Neural cell (in vitro differentiated cells): ENCODE data around the gene ZNF281. TPM values are rescaled to one million over a fixed set of nuclear protein-coding genes. Genes with fewer than 3 reads are reported as not detected.

Source experiments
- H2AFZ ChIP-seq: fragments of 200-600, 300-800 bp; sonication (generic), shearing (Covaris generic); 2 replicates; pipeline ENCODE4 v1.6.0; 2014; ENCODE audit warnings: low read depth, mild to moderate bottlenecking, antibody characterized with exemption, low read length, moderate library complexity
- H3F3A ChIP-seq: fragments of 200-600 bp; shearing (Covaris generic); 2 replicates; pipeline ENCODE4 v1.6.1; 2016; ENCODE audit warnings: mild to moderate bottlenecking, moderate library complexity, mixed read lengths, antibody characterized with exemption, low read length; ENCODE audit not compliant: insufficient read depth, poor library complexity, severe bottlenecking
- H3K27ac ChIP-seq: fragments of 200-600, 300-800 bp; sonication (generic), shearing (Covaris generic); 2 replicates; pipeline ENCODE4 v1.5.1; 2014; ENCODE audit warnings: mild to moderate bottlenecking, low read length, moderate library complexity
- H3K27me3 ChIP-seq: fragments of 300-800, 200-600 bp; sonication (generic), shearing (Covaris generic); 2 replicates; pipeline ENCODE4 v1.6.0; 2014; ENCODE audit warnings: mild to moderate bottlenecking, low read depth, low read length, moderate library complexity; ENCODE audit not compliant: insufficient read depth
- H3K36me3 ChIP-seq: fragments of 300-800, 200-600 bp; sonication (generic), shearing (Covaris generic); 2 replicates; pipeline ENCODE4 v1.5.1; 2014; ENCODE audit warnings: mild to moderate bottlenecking, antibody characterized with exemption, low read length, moderate library complexity; ENCODE audit not compliant: insufficient read depth
- H3K4me2 ChIP-seq: fragments of 300-800, 200-600 bp; sonication (generic), shearing (Covaris generic); 2 replicates; pipeline ENCODE4 v1.6.0; 2014; ENCODE audit warnings: mild to moderate bottlenecking, low read length
- H3K4me3 ChIP-seq: fragments of 300-800, 200-600 bp; sonication (generic), shearing (Covaris generic); 2 replicates; pipeline ENCODE4 v1.5.1; 2014; ENCODE audit warnings: mild to moderate bottlenecking, low read length, moderate library complexity
- H3K79me2 ChIP-seq: fragments of 200-600 bp; shearing (Covaris generic); replicated peaks from 2 replicates; pipeline ENCODE4 v1.6.0; 2014; ENCODE audit warnings: mild to moderate bottlenecking, low read length, moderate library complexity; ENCODE audit not compliant: insufficient read depth
- H3K9ac ChIP-seq: fragments of 300-800, 200-600 bp; sonication (generic), shearing (Covaris generic); 2 replicates; pipeline ENCODE4 v1.6.1; 2016; ENCODE audit warnings: mild to moderate bottlenecking, low read length, mixed read lengths
- H3K9me2 ChIP-seq: fragments of 200-600 bp; shearing (Covaris generic); 2 replicates; pipeline ENCODE4 v1.6.1; 2016; ENCODE audit warnings: mild to moderate bottlenecking, low read length, mixed read lengths; ENCODE audit not compliant: insufficient read depth
- H3K9me3 ChIP-seq: fragments of 200-600, 300-800 bp; sonication (generic), shearing (Covaris generic); 2 replicates; pipeline ENCODE4 v1.6.1; 2016; ENCODE audit warnings: mild to moderate bottlenecking, mixed run types, low read length, moderate library complexity, mixed read lengths
- H4K20me1 ChIP-seq: fragments of 200-600 bp; shearing (Covaris generic); 2 replicates; pipeline ENCODE4 v1.6.1; 2016; ENCODE audit warnings: mild to moderate bottlenecking, mixed run types; ENCODE audit not compliant: insufficient read depth
- CTCF ChIP-seq: fragments of 450-650 bp; IDR thresholded peaks from 2 replicates; pipeline ENCODE4 v1.5.1; 2014; ENCODE audit warnings: antibody characterized with exemption, mild to moderate bottlenecking, moderate library complexity; ENCODE audit not compliant: poor library complexity, severe bottlenecking
- EP300 ChIP-seq: fragments of 450-650 bp; conservative IDR thresholded peaks from 2 replicates; pipeline ENCODE4 v1.6.1; 2014; ENCODE audit warnings: antibody characterized with exemption, mild to moderate bottlenecking, moderate library complexity; ENCODE audit not compliant: poor library complexity, severe bottlenecking
- EZH2 ChIP-seq: fragments of 200-600, 300-800 bp; shearing (Covaris generic), sonication (generic); IDR thresholded peaks from 2 replicates; pipeline ENCODE4 v1.6.1; 2014; ENCODE audit warnings: antibody characterized with exemption, low read length, borderline replicate concordance, mild to moderate bottlenecking; ENCODE audit not compliant: insufficient read depth, poor library complexity, severe bottlenecking
- MXI1 ChIP-seq: fragments of 450-650 bp; conservative IDR thresholded peaks from 2 replicates; pipeline ENCODE4 v1.6.1; 2014; ENCODE audit warnings: antibody characterized with exemption, mild to moderate bottlenecking; ENCODE audit not compliant: poor library complexity, severe bottlenecking
- POLR2AphosphoS5 ChIP-seq: IDR thresholded peaks from 2 replicates; pipeline ENCODE4 v1.6.1; 2012
- RAD21 ChIP-seq: fragments of 450-650 bp; conservative IDR thresholded peaks from 2 replicates; pipeline ENCODE4 v1.6.1; 2014; ENCODE audit warnings: antibody characterized with exemption, mild to moderate bottlenecking, moderate library complexity
- REST ChIP-seq: IDR thresholded peaks from 2 replicates; pipeline ENCODE4 v1.6.1; 2012; ENCODE audit warnings: borderline replicate concordance
- SMC3 ChIP-seq: fragments of 450-650 bp; conservative IDR thresholded peaks from 2 replicates; pipeline ENCODE4 v1.6.1; 2014; ENCODE audit warnings: antibody characterized with exemption, mild to moderate bottlenecking, moderate library complexity; ENCODE audit not compliant: poor library complexity
- TAF1 ChIP-seq: IDR thresholded peaks from 2 replicates; pipeline ENCODE4 v1.6.1; 2012; ENCODE audit warnings: low read depth
- polyA plus RNA-seq: library from polyadenylated mRNA; depleted of rRNA; stranded (reverse); fragments of >200 nt; gene quantifications from 2 replicates; pipeline ENCODE4 v1.2.3, GENCODE V29; 2014

The ZNF281 gene
- polyA plus RNA-seq, 1 donor from 2014 or later, result 23.9 TPM

GRCh38 chr1:200423235-200423634, 13.4 kb upstream of the ZNF281 start:
- Histone ChIP-seq H3K27ac (no peak overlapping the region), H3K9me2 (no peaks in the 10 kb centered on the region), H3K36me3 (no peaks in the 10 kb centered on the region), H2AFZ (no peak overlapping the region), H3K9ac (no peak overlapping the region), H3K9me3 (no peaks in the 10 kb centered on the region), H3K79me2 (no peaks in the 10 kb centered on the region), H3K4me2 (no peak overlapping the region), H3F3A (no peaks in the 10 kb centered on the region), H4K20me1 (no peaks in the 10 kb centered on the region), H3K4me3 (no peak overlapping the region), H3K27me3 (no peaks in the 10 kb centered on the region)
- TF ChIP-seq SMC3 (no peak), MXI1 (no peak), TAF1 (no peak), CTCF (no peak), EZH2 (no peak), RAD21 (no peak), REST (no peak), POLR2AphosphoS5 (no peak), EP300 (no peak)

GRCh38 chr1:200422211-200422610, 12.4 kb upstream of the ZNF281 start:
- Histone ChIP-seq H3K27ac (no peak overlapping the region), H3K36me3 (no peaks in the 10 kb centered on the region), H2AFZ (no peak overlapping the region), H3K9me3 (no peaks in the 10 kb centered on the region), H3K9ac (no peak overlapping the region), H3F3A (no peaks in the 10 kb centered on the region), H4K20me1 (no peaks in the 10 kb centered on the region), H3K27me3 (no peaks in the 10 kb centered on the region), H3K79me2 (no peaks in the 10 kb centered on the region), H3K4me3 (no peak overlapping the region), H3K4me2 (no peak overlapping the region), H3K9me2 (no peaks in the 10 kb centered on the region)
- TF ChIP-seq CTCF (no peak), TAF1 (no peak), RAD21 (no peak), MXI1 (no peak), POLR2AphosphoS5 (no peak)
